H9 (cell line): ENCODE data around the gene RANBP9. TPM values are rescaled to one million over a fixed set of nuclear protein-coding genes. Genes with fewer than 3 reads are reported as not detected.

ENCODE experiments used
- DNase-seq: peaks from one replicate; pipeline ENCODE4 v3.0.0-alpha.2; 2017
- H2AFZ ChIP-seq: one replicate; pipeline ENCODE4 v1.6.1; 2013; ENCODE audit warnings: mild to moderate bottlenecking, low read length, control low read depth, moderate library complexity
- H2AK5ac ChIP-seq: 2 replicates; pipeline ENCODE4 v1.6.1; 2013; ENCODE audit warnings: low read length, control low read depth, mixed read lengths; ENCODE audit not compliant: insufficient read length
- H2BK120ac ChIP-seq: one replicate; pipeline ENCODE4 v1.6.1; 2013; ENCODE audit warnings: low read depth, mild to moderate bottlenecking, low read length, control low read depth, inconsistent platforms; ENCODE audit not compliant: poor library complexity, severe bottlenecking
- H2BK12ac ChIP-seq: 2 replicates; pipeline ENCODE4 v1.6.1; 2013; ENCODE audit warnings: low read length, control low read depth, mixed read lengths, low read depth; ENCODE audit not compliant: insufficient read length
- H2BK15ac ChIP-seq: 2 replicates; pipeline ENCODE4 v1.6.1; 2013; ENCODE audit warnings: low read depth, low read length, control low read depth
- H2BK20ac ChIP-seq: one replicate; pipeline ENCODE4 v1.6.1; 2013; ENCODE audit warnings: low read depth, mild to moderate bottlenecking, low read length, control low read depth, inconsistent platforms; ENCODE audit not compliant: poor library complexity, severe bottlenecking
- H2BK5ac ChIP-seq: 2 replicates; pipeline ENCODE4 v1.6.1; 2013; ENCODE audit warnings: low read length, control low read depth, mixed read lengths; ENCODE audit not compliant: insufficient read length
- H3K14ac ChIP-seq: 2 replicates; pipeline ENCODE4 v1.6.1; 2013; ENCODE audit warnings: low read length, control low read depth; ENCODE audit not compliant: insufficient read depth
- H3K18ac ChIP-seq: 2 replicates; pipeline ENCODE4 v1.6.1; 2013; ENCODE audit warnings: low read depth, mild to moderate bottlenecking, mixed read lengths, low read length, control low read depth; ENCODE audit not compliant: insufficient read length
- H3K23ac ChIP-seq: 2 replicates; pipeline ENCODE4 v1.6.1; 2013; ENCODE audit warnings: low read length, control low read depth, mixed read lengths, low read depth; ENCODE audit not compliant: insufficient read length
- H3K23me2 ChIP-seq: 2 replicates; pipeline ENCODE4 v1.6.1; 2013; ENCODE audit warnings: low read depth, mild to moderate bottlenecking, mixed read lengths, low read length, control low read depth; ENCODE audit not compliant: insufficient read length, poor library complexity, severe bottlenecking
- H3K27ac ChIP-seq: 2 replicates; pipeline ENCODE4 v1.5.1; 2013; ENCODE audit warnings: low read length, control low read depth, mixed read lengths, low read depth; ENCODE audit not compliant: insufficient read length
- H3K27me3 ChIP-seq: 2 replicates; pipeline ENCODE4 v1.6.1; 2013; ENCODE audit warnings: low read length, control low read depth, inconsistent platforms; ENCODE audit not compliant: insufficient read depth
- H3K4ac ChIP-seq: 2 replicates; pipeline ENCODE4 v1.6.1; 2013; ENCODE audit warnings: low read depth, mild to moderate bottlenecking, control low read depth, inconsistent platforms, low read length, moderate library complexity
- H3K4me1 ChIP-seq: 2 replicates; pipeline ENCODE4 v1.6.1; 2013; ENCODE audit warnings: low read length, control low read depth, inconsistent platforms; ENCODE audit not compliant: insufficient read depth
- H3K4me2 ChIP-seq: 2 replicates; pipeline ENCODE4 v1.6.1; 2013; ENCODE audit warnings: low read length, control low read depth, mixed read lengths; ENCODE audit not compliant: insufficient read length, insufficient read depth
- H3K56ac ChIP-seq: 2 replicates; pipeline ENCODE4 v1.6.1; 2013; ENCODE audit warnings: low read depth, mild to moderate bottlenecking, mixed read lengths, low read length, control low read depth; ENCODE audit not compliant: insufficient read length
- H3K79me1 ChIP-seq: 2 replicates; pipeline ENCODE4 v1.6.1; 2013; ENCODE audit warnings: low read depth, mild to moderate bottlenecking, moderate library complexity, low read length, control low read depth, inconsistent platforms; ENCODE audit not compliant: insufficient read depth, poor library complexity, severe bottlenecking
- H3K79me2 ChIP-seq: 2 replicates; pipeline ENCODE4 v1.6.1; 2013; ENCODE audit warnings: low read length, control low read depth, inconsistent platforms; ENCODE audit not compliant: insufficient read depth
- H3K9ac ChIP-seq: 2 replicates; pipeline ENCODE4 v1.6.1; 2013; ENCODE audit warnings: low read length, control low read depth, mixed read lengths; ENCODE audit not compliant: insufficient read length; ENCODE audit errors: extremely low read depth
- H3K9me3 ChIP-seq: one replicate; pipeline ENCODE4 v1.6.1; 2013; ENCODE audit warnings: low read depth, low read length, inconsistent platforms; ENCODE audit not compliant: control insufficient read depth
- H3T11ph ChIP-seq: one replicate; pipeline ENCODE4 v1.6.1; 2013; ENCODE audit warnings: mild to moderate bottlenecking, low read length, control low read depth, inconsistent platforms
- H4K20me1 ChIP-seq: one replicate; pipeline ENCODE4 v1.6.1; 2013; ENCODE audit not compliant: control insufficient read depth, insufficient read length, insufficient read depth
- H4K5ac ChIP-seq: 2 replicates; pipeline ENCODE4 v1.6.1; 2013; ENCODE audit warnings: low read depth, mild to moderate bottlenecking, mixed read lengths, low read length, control low read depth; ENCODE audit not compliant: insufficient read length
- H4K8ac ChIP-seq: replicated peaks from 2 replicates; pipeline ENCODE4 v1.6.1; 2013; ENCODE audit warnings: low read length, control low read depth, mixed read lengths, low read depth; ENCODE audit not compliant: insufficient read length
- H4K91ac ChIP-seq: 2 replicates; pipeline ENCODE4 v1.6.1; 2013; ENCODE audit warnings: low read depth, mild to moderate bottlenecking, moderate library complexity, mixed read lengths, low read length, control low read depth; ENCODE audit not compliant: insufficient read length
- H3K27ac Mint-ChIP-seq, 3 experiments: 2 replicates in 2 of 3; 3 replicates in 1 of 3; pipeline ENCODE4 v1.8.0; 2020 to 2021; ENCODE audit warnings: mixed read lengths in 3 of 3, mild to moderate bottlenecking in 1 of 3, moderate library complexity in 1 of 3
- H3K27me3 Mint-ChIP-seq: 2 replicates; pipeline ENCODE4 v1.8.0; 2021; ENCODE audit warnings: low read depth, mild to moderate bottlenecking, moderate library complexity, mixed read lengths
- H3K36me3 Mint-ChIP-seq, 3 experiments: 2 replicates in 2 of 3; 3 replicates in 1 of 3; pipeline ENCODE4 v1.8.0; 2020 to 2021; ENCODE audit warnings: low read depth in 3 of 3, mixed read lengths in 3 of 3; ENCODE audit not compliant: insufficient read depth in 1 of 3
- H3K4me1 Mint-ChIP-seq, 2 experiments: 2 replicates each; pipeline ENCODE4 v1.8.0; 2020; ENCODE audit warnings: mixed read lengths in 2 of 2
- H3K4me3 Mint-ChIP-seq, 2 experiments: 2 replicates in 1 of 2; 3 replicates in 1 of 2; pipeline ENCODE4 v1.8.0; 2020 to 2021; ENCODE audit warnings: mild to moderate bottlenecking in 2 of 2, mixed read lengths in 2 of 2, moderate library complexity in 1 of 2
- H3K9me3 Mint-ChIP-seq, 2 experiments: 2 replicates in 1 of 2; 3 replicates in 1 of 2; pipeline ENCODE4 v1.8.0; 2020; ENCODE audit warnings: mild to moderate bottlenecking in 2 of 2, mixed read lengths in 2 of 2, moderate library complexity in 1 of 2
- CTCF ChIP-seq: fragments of 200-600 bp; sonication (generic); conservative IDR thresholded peaks from 3 replicates; pipeline ENCODE4 v1.8.0; 2021; ENCODE audit warnings: antibody characterized with exemption, mild to moderate bottlenecking
- WGBS: extraction: QIAGEN DNeasy Blood & Tissue Kit; methylation state at CpG from one replicate; pipeline ENCODE4 v1.1.7; 2013; ENCODE audit warnings: missing lambda C conversion rate, low lambda C conversion rate, mixed read lengths; ENCODE audit not compliant: insufficient read length; ENCODE audit errors: extremely low coverage; 5-methylcytosine and 5-hydroxymethylcytosine counted together
- total RNA-seq: library from RNA; stranded (reverse); gene quantifications from 2 replicates; pipeline ENCODE4 v1.2.1, GENCODE V29; 2021

The RANBP9 gene
- total RNA-seq, 1 experiment from 2014 or later, result 37.2 TPM

- Histone ChIP-seq H3K4me1 (no peaks in the 10 kb centered on the region), H2BK20ac (no peak overlapping the region), H2BK15ac (no peak overlapping the region), H3K9me3 (no peaks in the 10 kb centered on the region), H3K4ac (no peak overlapping the region), H3K56ac (no peak overlapping the region), H3K27me3 (no peaks in the 10 kb centered on the region), H4K91ac (no peak overlapping the region), H4K8ac (no peak overlapping the region), H2BK120ac (no peak overlapping the region), H3K23ac (no peak overlapping the region), H3K23me2 (no peaks in the 10 kb centered on the region), H2AFZ (no peak overlapping the region), H3K18ac (no peak overlapping the region), H2AK5ac (no peak overlapping the region), H3K9ac (no peak overlapping the region), H3K79me1 (no peaks in the 10 kb centered on the region), H3K14ac (no peak overlapping the region), H3T11ph (no peak overlapping the region), H4K20me1 (no peaks in the 10 kb centered on the region), H2BK12ac (no peak overlapping the region), H4K5ac (no peak overlapping the region), H3K27ac (no peak overlapping the region), H3K79me2 (0 out of 2 replicates have a peak, but pooled peaks cover 4% of the 10 kb centered on the region), H2BK5ac (no peak overlapping the region), H3K4me2 (no peak overlapping the region)
- Mint-ChIP-seq H3K9me3 (no peaks in the 10 kb centered on the region), H3K4me1 (peaks cover 6 to 8% of the 10 kb centered on the region in 2 experiments), H3K27ac (no peak overlapping the region), H3K36me3 (peaks cover 0 to 31% (median 5%) of the 10 kb centered on the region in 3 experiments; a peak in 4 of 7 replicates), H3K27me3 (no peaks in the 10 kb centered on the region), H3K4me3 (no peak overlapping the region)
- DNase-seq, result no peak
- TF ChIP-seq CTCF, result no peak
- WGBS, result no CpG with 5 or more reads among the region's 5 CpGs
Measured at GRCh38 chr6:13689511-13690256, 22.0 kb downstream of the RANBP9 start.
